Measurements from ENCODE around the gene ZFX.

DNA sequence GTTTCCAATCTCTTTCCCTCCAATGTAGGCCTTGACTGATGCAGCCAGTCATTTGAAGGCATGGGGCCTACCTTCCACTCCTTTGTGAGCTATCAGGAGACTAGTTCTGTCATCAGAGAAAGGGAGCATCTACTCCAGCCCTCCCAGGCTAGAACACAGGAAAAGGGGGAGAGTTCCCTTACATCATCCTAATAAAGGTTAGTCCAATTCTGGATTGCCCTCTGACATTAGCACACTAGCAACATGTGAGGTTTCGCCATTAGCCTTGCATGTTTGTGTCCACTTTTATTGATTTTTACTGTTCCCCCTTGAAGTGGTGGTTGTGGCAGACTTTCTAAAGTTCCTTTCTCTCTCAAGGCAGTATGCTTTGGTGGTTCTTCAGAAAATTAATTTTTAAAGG is 67.3 kb downstream of the ZFX start:
- TF ChIP-seq, protein P1, sequence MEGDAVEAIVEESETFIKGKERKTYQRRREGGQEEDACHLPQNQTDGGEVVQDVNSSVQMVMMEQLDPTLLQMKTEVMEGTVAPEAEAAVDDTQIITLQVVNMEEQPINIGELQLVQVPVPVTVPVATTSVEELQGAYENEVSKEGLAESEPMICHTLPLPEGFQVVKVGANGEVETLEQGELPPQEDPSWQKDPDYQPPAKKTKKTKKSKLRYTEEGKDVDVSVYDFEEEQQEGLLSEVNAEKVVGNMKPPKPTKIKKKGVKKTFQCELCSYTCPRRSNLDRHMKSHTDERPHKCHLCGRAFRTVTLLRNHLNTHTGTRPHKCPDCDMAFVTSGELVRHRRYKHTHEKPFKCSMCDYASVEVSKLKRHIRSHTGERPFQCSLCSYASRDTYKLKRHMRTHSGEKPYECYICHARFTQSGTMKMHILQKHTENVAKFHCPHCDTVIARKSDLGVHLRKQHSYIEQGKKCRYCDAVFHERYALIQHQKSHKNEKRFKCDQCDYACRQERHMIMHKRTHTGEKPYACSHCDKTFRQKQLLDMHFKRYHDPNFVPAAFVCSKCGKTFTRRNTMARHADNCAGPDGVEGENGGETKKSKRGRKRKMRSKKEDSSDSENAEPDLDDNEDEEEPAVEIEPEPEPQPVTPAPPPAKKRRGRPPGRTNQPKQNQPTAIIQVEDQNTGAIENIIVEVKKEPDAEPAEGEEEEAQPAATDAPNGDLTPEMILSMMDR (conservative IDR thresholded peaks at IDR 0.05; ENCODE audit: low read depth, low read length): no peak
- no peak for TF ChIP-seq EZH2 (IDR thresholded peaks at IDR 0.05; ENCODE audit: borderline replicate concordance, low read depth, low read length, poor library complexity, severe bottlenecking)
